ENCODE results near the gene SEMA5A. TPM values are rescaled to one million over a fixed set of nuclear protein-coding genes. Genes with fewer than 3 reads are reported as not detected.

SEMA5A gene
- total RNA-seq, 1 donor from 2014 or later = 0.44 TPM

DNA sequence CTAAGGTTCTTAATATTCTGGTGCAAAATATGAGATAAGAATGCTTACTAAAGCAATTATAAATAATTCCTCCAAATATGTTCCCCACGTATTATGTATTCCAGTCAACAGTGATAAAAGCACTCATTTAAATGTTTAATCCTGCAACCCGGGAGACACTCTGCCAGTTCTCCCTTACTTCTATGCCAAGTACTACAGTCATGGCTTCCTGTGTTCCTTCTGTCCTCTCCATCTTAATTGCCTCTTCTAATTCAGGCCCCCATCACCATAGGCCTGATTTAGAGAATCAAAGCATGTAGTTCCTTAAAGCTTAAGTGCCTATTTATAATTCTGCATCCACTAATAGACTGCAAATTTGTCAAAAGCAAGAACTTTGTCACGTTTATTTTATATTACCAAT lies 474.8 kb downstream of the SEMA5A start:
- intact Hi-C loops (cut with micrococcal nuclease) = no loop called here

GRCh38 chr5:9069650-9070049 lies 476.2 kb downstream of the SEMA5A start:
- intact Hi-C loops (cut with micrococcal nuclease) = no loop called here

GRCh38 chr5:9067154-9067553 lies 478.7 kb downstream of the SEMA5A start:
- intact Hi-C loops (cut with micrococcal nuclease) = no loop called here

- intact Hi-C loops (cut with micrococcal nuclease) = no loop called here
Observed at GRCh38 chr5:9066349-9066748, 479.5 kb downstream of the SEMA5A start.

- intact Hi-C loops (cut with micrococcal nuclease) = no loop called here
Observed at GRCh38 chr5:9063615-9064245, 482.1 kb downstream of the SEMA5A start.

GRCh38 chr5:9062873-9063272 lies 483.0 kb downstream of the SEMA5A start:
- intact Hi-C loops (cut with micrococcal nuclease) = no loop called here

- intact Hi-C loops (cut with micrococcal nuclease) = no loop called here
Observed at GRCh38 chr5:9059920-9060691, 485.8 kb downstream of the SEMA5A start.

GRCh38 chr5:9058666-9059065 lies 487.2 kb downstream of the SEMA5A start:
- intact Hi-C loops (cut with micrococcal nuclease) = no loop called here

DNA sequence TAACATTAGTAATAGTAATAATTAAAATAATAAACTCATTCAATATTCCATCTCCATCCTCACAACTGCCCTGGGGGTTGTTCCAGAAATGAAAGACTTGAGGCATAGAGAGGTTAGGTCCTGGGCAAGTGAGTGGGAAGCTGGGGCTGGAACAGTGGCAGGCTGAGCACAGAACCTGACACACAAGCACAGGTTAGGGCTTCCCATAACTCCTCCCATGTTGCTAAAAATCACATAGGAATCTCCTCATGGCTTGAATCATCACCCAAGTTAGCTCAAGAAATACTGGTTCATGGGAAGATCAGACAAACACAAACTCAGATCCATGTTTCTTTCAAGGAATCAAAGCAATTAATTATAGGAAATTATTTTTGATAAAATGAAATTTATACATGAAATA lies 487.7 kb downstream of the SEMA5A start:
- intact Hi-C loops (cut with micrococcal nuclease) = no loop called here

GRCh38 chr5:9057406-9058000 lies 488.4 kb downstream of the SEMA5A start:
- intact Hi-C loops (cut with micrococcal nuclease) = no loop called here

DNA sequence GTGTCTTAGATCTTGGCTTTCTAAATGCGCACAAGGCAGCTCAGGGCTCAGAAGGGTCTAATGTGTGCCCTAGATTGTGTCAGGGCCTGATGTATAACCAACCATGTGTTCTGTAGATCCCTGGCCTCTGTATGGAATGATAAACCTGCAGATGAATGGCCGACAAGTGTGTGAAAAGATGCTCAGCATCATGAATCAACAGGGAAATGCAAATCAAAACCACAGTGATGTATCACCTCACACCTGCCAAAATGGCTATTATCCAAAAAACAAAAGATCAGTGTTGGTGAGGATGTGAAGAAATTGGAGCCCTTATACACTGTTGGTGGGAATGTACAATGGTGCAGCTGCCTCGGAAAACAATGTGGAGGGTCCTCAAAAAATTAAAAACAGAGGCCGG lies 489.8 kb downstream of the SEMA5A start:
- intact Hi-C loops (cut with micrococcal nuclease) = no loop called here

DNA sequence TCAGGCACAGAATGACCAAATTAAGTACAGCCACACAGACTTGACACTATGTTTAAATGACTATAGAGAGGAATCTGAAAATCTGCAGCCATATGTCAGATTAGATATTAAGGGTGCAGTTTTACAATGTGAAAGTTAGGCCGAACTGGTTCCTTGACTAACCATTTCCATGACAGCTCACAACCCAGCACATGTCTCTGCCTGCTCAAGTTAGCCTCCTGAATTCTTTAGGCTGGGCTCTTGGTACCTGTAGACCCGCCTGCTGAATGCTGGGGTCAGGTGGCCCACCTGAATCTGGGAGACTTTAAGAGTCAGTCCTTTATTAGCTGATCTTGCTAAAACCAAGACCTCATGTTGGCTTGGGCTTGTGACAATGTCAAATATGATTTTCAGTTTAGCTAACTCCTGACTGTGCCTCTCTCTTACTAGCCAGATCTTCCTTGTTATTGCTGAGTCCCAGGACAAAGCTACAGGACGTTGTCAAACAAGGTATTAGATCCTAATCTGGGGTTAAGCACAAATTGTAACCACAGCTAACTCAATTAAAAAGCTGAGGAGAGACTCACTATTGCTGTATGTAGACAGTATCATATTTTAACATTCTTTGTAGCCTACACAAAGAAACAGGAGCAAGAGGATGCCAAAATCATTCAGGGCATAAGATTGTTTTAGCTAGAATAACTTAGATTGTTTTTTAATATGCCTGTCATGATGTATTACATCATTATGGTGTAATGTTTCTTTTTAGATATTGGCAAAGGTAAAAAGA lies 490.9 kb downstream of the SEMA5A start:
- intact Hi-C loops (cut with micrococcal nuclease) = no loop called here

GRCh38 chr5:9054322-9054721 lies 491.6 kb downstream of the SEMA5A start:
- intact Hi-C loops (cut with micrococcal nuclease) = no loop called here

- intact Hi-C loops (cut with micrococcal nuclease) = no loop called here
Observed at GRCh38 chr5:9052421-9052820, 493.5 kb downstream of the SEMA5A start.

DNA sequence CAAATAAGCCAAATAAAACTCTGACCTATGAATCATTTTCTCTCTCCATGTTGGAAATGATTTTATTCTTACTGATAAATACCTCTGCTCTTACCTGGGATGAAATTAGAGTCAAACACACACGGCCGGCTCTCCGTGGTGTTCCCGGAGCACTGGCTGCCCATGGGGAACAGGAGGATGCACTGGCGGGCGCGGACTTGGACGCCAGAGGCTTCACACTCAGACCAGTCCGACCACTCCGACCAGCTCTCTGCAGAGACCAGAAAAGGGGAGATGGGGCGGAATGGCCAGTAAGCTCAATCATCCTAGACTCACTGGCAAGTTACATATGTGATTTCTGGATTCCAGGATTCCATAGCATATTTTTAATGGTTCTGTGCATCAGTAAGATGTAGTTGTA lies 494.1 kb downstream of the SEMA5A start:
- intact Hi-C loops (cut with micrococcal nuclease) = no loop called here

DNA sequence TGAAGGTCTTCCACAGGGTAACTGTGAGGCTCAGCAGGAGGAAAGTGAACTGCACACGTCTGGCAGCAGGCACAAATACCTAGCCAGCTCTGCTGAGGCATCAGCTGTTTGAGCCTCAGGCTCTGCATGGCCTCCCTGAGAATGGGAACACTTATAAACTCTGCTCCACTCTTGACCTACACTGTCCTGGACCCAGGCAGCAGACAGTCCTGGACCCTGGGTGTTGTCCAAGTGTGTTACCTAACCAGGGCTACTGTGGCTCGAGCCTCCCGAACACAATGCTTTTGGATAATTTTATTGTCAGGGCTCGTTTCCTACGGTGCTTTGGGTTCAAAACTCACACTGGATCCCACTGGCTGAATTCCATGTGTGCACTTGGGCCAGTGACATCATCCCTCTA lies 497.9 kb downstream of the SEMA5A start:
- intact Hi-C loops (cut with micrococcal nuclease) = no loop called here

GRCh38 chr5:9046756-9047481 lies 499.0 kb downstream of the SEMA5A start:
- intact Hi-C loops (cut with micrococcal nuclease) = no loop called here

- intact Hi-C loops (cut with micrococcal nuclease) = no loop called here
Observed at GRCh38 chr5:9045946-9046345, 499.9 kb downstream of the SEMA5A start.

DNA sequence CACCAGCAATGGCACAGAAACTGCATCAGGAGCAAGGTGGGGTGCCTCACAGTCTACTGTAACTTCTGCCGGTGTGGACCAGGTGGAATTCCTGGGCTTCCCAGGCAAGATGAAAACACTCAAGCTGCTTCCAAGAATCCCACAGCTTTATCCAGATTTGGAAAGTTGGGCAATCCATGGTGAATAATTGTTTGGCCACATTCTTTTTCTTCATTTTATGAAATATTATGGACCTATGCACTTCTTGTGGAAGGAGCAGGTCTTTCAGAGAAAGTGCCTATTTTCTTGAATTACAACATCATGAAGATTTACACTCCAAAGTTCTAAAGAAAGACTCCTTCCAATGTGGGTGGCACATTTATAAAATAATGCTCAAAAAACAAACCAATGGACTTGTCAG lies 503.6 kb downstream of the SEMA5A start:
- intact Hi-C loops (cut with micrococcal nuclease) = no loop called here

- intact Hi-C loops (cut with micrococcal nuclease) = no loop called here
Observed at GRCh38 chr5:9040475-9040874, 505.4 kb downstream of the SEMA5A start.

GRCh38 chr5:9037048-9037447 lies 508.8 kb downstream of the SEMA5A start:
- intact Hi-C loops (cut with micrococcal nuclease) = no loop called here

All from T-helper 1 cell treated with Interleukin-12 subunit alpha and Interleukin-12 subunit beta and Interleukin-4 antibody, amounts not matched to agents 30 ng/mL and 1 ng/mL, for 36 hours (primary cell).